Measurements from ENCODE around the gene SEMA3D.

The SEMA3D gene

DNA sequence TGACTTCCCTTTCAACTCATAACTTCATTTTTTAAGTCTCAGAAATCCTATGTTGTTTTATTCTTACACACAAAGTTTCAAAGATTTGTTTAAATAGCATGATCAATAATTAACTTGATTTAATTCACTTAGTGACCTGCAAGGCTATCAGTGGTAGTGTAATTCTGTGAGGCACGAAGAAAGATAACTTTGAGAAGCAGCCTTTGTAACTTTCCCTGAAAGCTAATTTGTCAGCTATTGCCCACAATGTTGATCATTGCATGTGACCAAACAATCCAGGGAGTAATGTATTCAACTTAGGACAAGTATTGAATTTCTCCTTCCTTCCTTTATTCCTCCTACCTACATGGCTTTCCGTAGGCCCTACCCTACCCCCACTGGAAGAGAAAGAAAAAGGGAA is 111.0 kb downstream of the SEMA3D start:
- Histone ChIP-seq H3K9ac (ENCODE audit: low read length) (no peak overlapping the region), H3K4me1 (ENCODE audit: control insufficient read depth, low read depth, low read length) (no peaks in the 10 kb centered on the region), H3K79me1 (ENCODE audit: low read length) (no peaks in the 10 kb centered on the region), H3K18ac (ENCODE audit: low read length) (no peak overlapping the region), H3K27me3 (ENCODE audit: insufficient read depth, low read length, poor library complexity) (no peaks in the 10 kb centered on the region), H3K4me2 (ENCODE audit: low read length) (no peak overlapping the region), H2BK5ac (ENCODE audit: low read length) (no peak overlapping the region), H4K5ac (ENCODE audit: low read length) (no peak overlapping the region), H2BK120ac (ENCODE audit: low read depth, low read length) (no peak overlapping the region), H3K4ac (ENCODE audit: low read depth, low read length) (no peak overlapping the region), H3K36me3 (ENCODE audit: control insufficient read depth, insufficient read depth, low read length) (no peaks in the 10 kb centered on the region), H3K4me3 (ENCODE audit: low read length) (no peak overlapping the region), H2AK5ac (ENCODE audit: low read length) (no peak overlapping the region), H2BK15ac (replicated peaks; ENCODE audit: low read depth) (no peak overlapping the region), H4K8ac (ENCODE audit: low read depth, low read length) (no peak overlapping the region), H3K56ac (ENCODE audit: low read length) (no peak overlapping the region), H3K27ac (ENCODE audit: low read depth, low read length) (no peak overlapping the region), H3K23ac (ENCODE audit: low read length) (no peak overlapping the region), H3K79me2 (ENCODE audit: control insufficient read depth, insufficient read depth, low read length) (no peaks in the 10 kb centered on the region)
- DNase-seq: peak; percentile 54
- no CpG with 5 or more reads among the region's 2 CpGs for WGBS (ENCODE audit: extremely low coverage, insufficient coverage, low lambda C conversion rate)

DNA sequence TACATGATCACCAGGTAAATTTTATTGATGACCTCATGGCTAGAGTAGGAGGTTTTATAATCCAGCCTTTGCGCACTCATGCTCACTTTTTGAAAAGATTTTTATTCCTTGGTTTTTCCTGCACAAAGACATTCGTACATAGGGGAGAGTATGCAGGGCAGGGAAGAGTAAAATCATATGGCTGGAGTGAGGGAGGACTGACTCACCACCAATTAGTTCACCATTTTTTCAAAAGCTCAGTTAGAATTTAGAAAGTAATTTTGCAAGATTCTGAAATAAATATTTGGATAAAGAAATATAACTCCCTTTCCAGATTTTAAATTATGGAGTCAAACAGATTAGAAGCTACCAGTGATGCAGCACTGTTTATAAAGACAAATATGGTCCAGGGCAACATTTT is 111.9 kb downstream of the SEMA3D start:
- no peak overlapping the region for H2BK15ac ChIP-seq (replicated peaks; ENCODE audit: low read depth)
- no peak overlapping the region for H3K4me3 ChIP-seq (ENCODE audit: low read length)
- H3K79me1 ChIP-seq (ENCODE audit: low read length): no peaks in the 10 kb centered on the region
- no peaks in the 10 kb centered on the region for H3K27me3 ChIP-seq (ENCODE audit: insufficient read depth, low read length, poor library complexity)
- H2BK120ac ChIP-seq (ENCODE audit: low read depth, low read length): no peak overlapping the region
- WGBS (ENCODE audit: extremely low coverage, insufficient coverage, low lambda C conversion rate): no CpG with 5 or more reads among the region's 2 CpGs
- H3K4ac ChIP-seq (ENCODE audit: low read depth, low read length): no peak overlapping the region
- H4K5ac ChIP-seq (ENCODE audit: low read length): no peak overlapping the region
- H3K56ac ChIP-seq (ENCODE audit: low read length): no peak overlapping the region
- H4K8ac ChIP-seq (ENCODE audit: low read depth, low read length): no peak overlapping the region
- H3K36me3 ChIP-seq (ENCODE audit: control insufficient read depth, insufficient read depth, low read length): no peaks in the 10 kb centered on the region
- no peak overlapping the region for H3K9ac ChIP-seq (ENCODE audit: low read length)
- DNase-seq: no peak
- H3K79me2 ChIP-seq (ENCODE audit: control insufficient read depth, insufficient read depth, low read length): no peaks in the 10 kb centered on the region
- no peaks in the 10 kb centered on the region for H3K4me1 ChIP-seq (ENCODE audit: control insufficient read depth, low read depth, low read length)
- no peak overlapping the region for H2BK5ac ChIP-seq (ENCODE audit: low read length)
- no peak overlapping the region for H3K27ac ChIP-seq (ENCODE audit: low read depth, low read length)
- no peak overlapping the region for H3K18ac ChIP-seq (ENCODE audit: low read length)
- H2AK5ac ChIP-seq (ENCODE audit: low read length): no peak overlapping the region
- H3K23ac ChIP-seq (ENCODE audit: low read length): no peak overlapping the region
- H3K4me2 ChIP-seq (ENCODE audit: low read length): no peak overlapping the region

DNA sequence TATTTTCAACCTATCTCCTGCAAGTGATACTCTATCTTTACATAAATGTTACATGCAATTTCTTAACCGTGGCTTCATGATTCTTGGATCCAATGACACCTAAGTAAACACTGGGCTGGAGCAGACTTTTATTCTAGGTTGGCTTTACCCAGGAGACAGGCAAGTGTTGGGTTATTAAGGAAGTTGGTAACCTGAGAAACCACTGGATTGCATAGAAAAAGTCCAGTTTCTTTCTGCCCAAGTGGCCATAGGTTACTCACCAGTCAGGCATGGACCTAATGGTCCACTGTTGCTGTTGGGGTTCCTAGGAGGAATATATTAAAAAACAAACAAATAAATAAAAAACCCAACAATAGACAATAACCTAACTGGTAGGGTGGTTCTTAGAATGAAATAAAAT is 112.8 kb downstream of the SEMA3D start:
- H4K8ac ChIP-seq (ENCODE audit: low read depth, low read length): no peak overlapping the region
- no peak overlapping the region for H2BK15ac ChIP-seq (replicated peaks; ENCODE audit: low read depth)
- no peak overlapping the region for H2BK120ac ChIP-seq (ENCODE audit: low read depth, low read length)
- no peaks in the 10 kb centered on the region for H3K4me1 ChIP-seq (ENCODE audit: control insufficient read depth, low read depth, low read length)
- H2AK5ac ChIP-seq (ENCODE audit: low read length): no peak overlapping the region
- no CpG with 5 or more reads among the region's 1 CpG for WGBS (ENCODE audit: extremely low coverage, insufficient coverage, low lambda C conversion rate)
- no peaks in the 10 kb centered on the region for H3K79me2 ChIP-seq (ENCODE audit: control insufficient read depth, insufficient read depth, low read length)
- no peak for DNase-seq
- no peak overlapping the region for H3K23ac ChIP-seq (ENCODE audit: low read length)
- H3K9ac ChIP-seq (ENCODE audit: low read length): no peak overlapping the region
- H3K79me1 ChIP-seq (ENCODE audit: low read length): no peaks in the 10 kb centered on the region
- H3K4ac ChIP-seq (ENCODE audit: low read depth, low read length): no peak overlapping the region
- H3K27ac ChIP-seq (ENCODE audit: low read depth, low read length): no peak overlapping the region
- H3K4me3 ChIP-seq (ENCODE audit: low read length): no peak overlapping the region
- H4K5ac ChIP-seq (ENCODE audit: low read length): no peak overlapping the region
- H2BK5ac ChIP-seq (ENCODE audit: low read length): no peak overlapping the region
- no peaks in the 10 kb centered on the region for H3K27me3 ChIP-seq (ENCODE audit: insufficient read depth, low read length, poor library complexity)
- H3K18ac ChIP-seq (ENCODE audit: low read length): no peak overlapping the region
- no peak overlapping the region for H3K4me2 ChIP-seq (ENCODE audit: low read length)
- H3K36me3 ChIP-seq (ENCODE audit: control insufficient read depth, insufficient read depth, low read length): no peaks in the 10 kb centered on the region
- no peak overlapping the region for H3K56ac ChIP-seq (ENCODE audit: low read length)

DNA sequence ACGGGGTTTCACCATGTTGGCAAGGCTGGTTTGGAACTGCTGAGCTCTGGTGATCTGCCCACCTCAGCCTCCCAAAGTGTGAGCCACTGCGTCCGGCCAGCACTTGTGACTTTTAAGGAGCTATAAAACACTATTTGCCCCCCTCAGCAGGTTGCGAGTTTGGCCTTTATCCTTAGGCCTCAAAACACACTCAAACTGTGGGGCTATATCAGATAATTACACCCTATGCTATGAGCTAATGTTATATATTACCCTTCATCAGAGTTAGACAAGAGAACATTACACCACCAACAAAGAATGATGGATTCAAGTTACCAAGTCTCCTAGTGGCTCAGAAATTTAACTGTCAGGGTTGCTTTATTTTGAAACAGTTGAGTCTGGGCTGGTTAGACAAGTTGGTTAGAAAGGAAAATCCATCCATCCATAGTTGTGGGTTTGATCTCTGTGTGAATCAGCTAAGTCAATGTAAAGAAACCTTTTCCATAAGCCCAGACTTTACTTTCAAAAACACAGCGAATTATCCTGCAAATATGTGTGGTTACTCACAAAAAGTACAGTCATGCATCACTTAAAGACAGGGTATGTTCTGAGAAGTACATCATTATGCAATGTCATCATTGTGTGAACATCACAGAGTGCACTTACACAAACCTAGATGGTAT is 115.8 kb downstream of the SEMA3D start:
- Histone ChIP-seq H2BK5ac (ENCODE audit: low read length) (no peak overlapping the region), H4K8ac (ENCODE audit: low read depth, low read length) (no peak overlapping the region), H2BK120ac (ENCODE audit: low read depth, low read length) (no peak overlapping the region), H3K9ac (ENCODE audit: low read length) (no peak overlapping the region), H3K4me2 (ENCODE audit: low read length) (no peak overlapping the region), H2AK5ac (ENCODE audit: low read length) (no peak overlapping the region), H3K27ac (ENCODE audit: low read depth, low read length) (no peak overlapping the region), H3K4me1 (ENCODE audit: control insufficient read depth, low read depth, low read length) (no peaks in the 10 kb centered on the region), H2BK15ac (replicated peaks; ENCODE audit: low read depth) (no peak overlapping the region), H4K5ac (ENCODE audit: low read length) (no peak overlapping the region), H3K56ac (ENCODE audit: low read length) (no peak overlapping the region), H3K79me2 (ENCODE audit: control insufficient read depth, insufficient read depth, low read length) (no peaks in the 10 kb centered on the region), H3K79me1 (ENCODE audit: low read length) (no peaks in the 10 kb centered on the region), H3K36me3 (ENCODE audit: control insufficient read depth, insufficient read depth, low read length) (no peaks in the 10 kb centered on the region), H3K4me3 (ENCODE audit: low read length) (no peak overlapping the region), H3K27me3 (ENCODE audit: insufficient read depth, low read length, poor library complexity) (no peaks in the 10 kb centered on the region), H3K23ac (ENCODE audit: low read length) (no peak overlapping the region), H3K4ac (ENCODE audit: low read depth, low read length) (peak overlapping the region; percentile 31), H3K18ac (ENCODE audit: low read length) (no peak overlapping the region)
- no peak for DNase-seq
- no CpG with 5 or more reads among the region's 5 CpGs for WGBS (ENCODE audit: extremely low coverage, insufficient coverage, low lambda C conversion rate)

DNA sequence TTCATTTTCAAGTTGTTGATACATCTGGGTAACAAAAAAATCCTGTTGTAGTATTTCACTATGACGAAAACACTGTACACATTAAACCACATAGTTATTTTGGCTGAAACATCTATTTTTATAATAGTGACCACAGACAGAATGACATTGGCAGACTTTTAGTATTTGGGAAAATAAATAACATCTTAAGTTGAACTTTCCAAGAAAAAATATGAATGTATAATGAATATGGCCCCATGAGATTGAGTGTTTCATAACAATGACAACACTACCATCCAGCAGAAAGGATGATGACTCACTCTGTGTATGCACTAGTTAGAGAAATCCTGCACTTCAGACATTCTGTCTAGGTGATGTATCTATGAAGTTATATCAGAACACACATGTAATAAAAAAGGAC is 118.1 kb downstream of the SEMA3D start:
- no peaks in the 10 kb centered on the region for H3K27me3 ChIP-seq (ENCODE audit: insufficient read depth, low read length, poor library complexity)
- H3K4ac ChIP-seq (ENCODE audit: low read depth, low read length): no peak overlapping the region
- no peak overlapping the region for H2BK15ac ChIP-seq (replicated peaks; ENCODE audit: low read depth)
- no peaks in the 10 kb centered on the region for H3K79me1 ChIP-seq (ENCODE audit: low read length)
- H3K4me3 ChIP-seq (ENCODE audit: low read length): no peak overlapping the region
- H3K36me3 ChIP-seq (ENCODE audit: control insufficient read depth, insufficient read depth, low read length): no peaks in the 10 kb centered on the region
- DNase-seq: no peak
- no peak overlapping the region for H4K8ac ChIP-seq (ENCODE audit: low read depth, low read length)
- H3K56ac ChIP-seq (ENCODE audit: low read length): no peak overlapping the region
- H3K79me2 ChIP-seq (ENCODE audit: control insufficient read depth, insufficient read depth, low read length): no peaks in the 10 kb centered on the region
- H4K5ac ChIP-seq (ENCODE audit: low read length): no peak overlapping the region
- no peak overlapping the region for H3K18ac ChIP-seq (ENCODE audit: low read length)
- no peak overlapping the region for H3K27ac ChIP-seq (ENCODE audit: low read depth, low read length)
- no peak overlapping the region for H3K9ac ChIP-seq (ENCODE audit: low read length)
- H2AK5ac ChIP-seq (ENCODE audit: low read length): no peak overlapping the region
- H2BK5ac ChIP-seq (ENCODE audit: low read length): no peak overlapping the region
- no peak overlapping the region for H3K23ac ChIP-seq (ENCODE audit: low read length)
- WGBS (ENCODE audit: extremely low coverage, insufficient coverage, low lambda C conversion rate): no CpG with 5 or more reads among the region's 1 CpG
- no peaks in the 10 kb centered on the region for H3K4me1 ChIP-seq (ENCODE audit: control insufficient read depth, low read depth, low read length)
- H3K4me2 ChIP-seq (ENCODE audit: low read length): no peak overlapping the region
- no peak overlapping the region for H2BK120ac ChIP-seq (ENCODE audit: low read depth, low read length)

DNA sequence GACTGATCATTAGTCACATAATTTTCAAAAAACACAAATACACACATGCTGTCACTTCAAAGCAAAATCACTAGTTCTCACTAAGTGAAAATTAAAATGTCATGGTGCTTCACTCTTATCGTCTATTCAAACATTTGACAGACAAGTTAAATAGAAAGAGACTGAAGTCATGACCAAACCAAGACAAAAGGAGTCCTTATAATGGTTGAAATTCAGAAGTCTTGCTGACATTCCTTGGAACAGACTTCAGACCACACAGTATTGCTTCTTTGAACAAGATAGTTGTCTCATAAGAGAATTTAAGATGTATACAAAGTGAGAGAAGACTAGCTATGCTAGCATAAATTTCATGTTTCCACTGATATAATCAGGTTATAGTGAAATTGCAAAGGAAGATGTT is 119.5 kb downstream of the SEMA3D start:
- H4K5ac ChIP-seq (ENCODE audit: low read length): no peak overlapping the region
- no peak overlapping the region for H3K4me2 ChIP-seq (ENCODE audit: low read length)
- H3K4ac ChIP-seq (ENCODE audit: low read depth, low read length): no peak overlapping the region
- H2BK120ac ChIP-seq (ENCODE audit: low read depth, low read length): no peak overlapping the region
- H3K79me2 ChIP-seq (ENCODE audit: control insufficient read depth, insufficient read depth, low read length): no peaks in the 10 kb centered on the region
- no peak overlapping the region for H3K4me3 ChIP-seq (ENCODE audit: low read length)
- H2BK5ac ChIP-seq (ENCODE audit: low read length): no peak overlapping the region
- H3K9ac ChIP-seq (ENCODE audit: low read length): no peak overlapping the region
- no CpG with 5 or more reads among the region's 1 CpG for WGBS (ENCODE audit: extremely low coverage, insufficient coverage, low lambda C conversion rate)
- no peaks in the 10 kb centered on the region for H3K27me3 ChIP-seq (ENCODE audit: insufficient read depth, low read length, poor library complexity)
- no peaks in the 10 kb centered on the region for H3K4me1 ChIP-seq (ENCODE audit: control insufficient read depth, low read depth, low read length)
- no peaks in the 10 kb centered on the region for H3K36me3 ChIP-seq (ENCODE audit: control insufficient read depth, insufficient read depth, low read length)
- H3K23ac ChIP-seq (ENCODE audit: low read length): no peak overlapping the region
- no peaks in the 10 kb centered on the region for H3K79me1 ChIP-seq (ENCODE audit: low read length)
- no peak overlapping the region for H4K8ac ChIP-seq (ENCODE audit: low read depth, low read length)
- H3K27ac ChIP-seq (ENCODE audit: low read depth, low read length): no peak overlapping the region
- no peak overlapping the region for H2BK15ac ChIP-seq (replicated peaks; ENCODE audit: low read depth)
- no peak for DNase-seq
- H3K56ac ChIP-seq (ENCODE audit: low read length): no peak overlapping the region
- no peak overlapping the region for H2AK5ac ChIP-seq (ENCODE audit: low read length)
- H3K18ac ChIP-seq (ENCODE audit: low read length): no peak overlapping the region

Measured in mesendoderm (in vitro differentiated cells).